ENCODE results near the gene OR10V1. TPM values are rescaled to one million over a fixed set of nuclear protein-coding genes. Genes with fewer than 3 reads are reported as not detected.

Gene OR10V1
- total and polyA plus RNA-seq, 9 of the 15 experiments (the other 6 are each of a cell fraction or from before 2014, with no cell fraction given), result not detected

DNA sequence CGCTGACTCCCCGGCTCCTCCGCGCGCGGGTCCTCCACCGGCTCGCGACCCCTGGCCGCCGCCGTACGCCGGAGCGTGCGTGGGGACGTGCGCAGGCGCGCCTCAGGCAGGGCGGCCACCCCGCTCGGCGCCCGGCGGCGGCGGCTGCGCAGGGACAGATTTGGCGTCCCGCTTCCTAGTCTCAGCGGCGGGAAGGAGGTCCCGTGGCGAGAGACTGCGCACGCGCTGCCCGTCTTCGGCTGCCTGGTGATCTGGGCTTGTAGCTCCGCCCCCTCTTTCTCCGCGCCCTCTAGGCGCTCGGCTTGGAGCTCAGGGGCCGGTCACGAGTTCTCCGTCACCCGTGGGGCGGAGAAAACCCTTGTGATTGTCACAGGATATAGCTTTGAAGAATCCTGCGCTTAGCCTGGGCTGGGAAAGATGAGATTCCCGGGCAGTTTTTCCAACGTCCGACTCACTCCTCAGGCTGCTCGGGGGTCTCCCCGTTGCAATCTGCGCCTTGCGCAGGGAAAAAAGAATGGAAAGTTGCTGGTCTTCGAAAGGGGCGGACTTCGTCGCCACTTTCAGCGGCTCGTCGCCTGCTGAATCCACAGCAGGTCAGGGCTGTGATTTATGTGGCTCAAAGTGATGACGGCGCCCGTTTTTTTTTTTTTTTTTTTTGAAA is 44.6 kb downstream of the OR10V1 start, which contains the start of gene PATL1 (continued):
- no peak for TF ChIP-seq ZKSCAN3 (CRISPR knock-in tag; IDR thresholded peaks at IDR 0.05)
- TF ChIP-seq, protein P1, sequence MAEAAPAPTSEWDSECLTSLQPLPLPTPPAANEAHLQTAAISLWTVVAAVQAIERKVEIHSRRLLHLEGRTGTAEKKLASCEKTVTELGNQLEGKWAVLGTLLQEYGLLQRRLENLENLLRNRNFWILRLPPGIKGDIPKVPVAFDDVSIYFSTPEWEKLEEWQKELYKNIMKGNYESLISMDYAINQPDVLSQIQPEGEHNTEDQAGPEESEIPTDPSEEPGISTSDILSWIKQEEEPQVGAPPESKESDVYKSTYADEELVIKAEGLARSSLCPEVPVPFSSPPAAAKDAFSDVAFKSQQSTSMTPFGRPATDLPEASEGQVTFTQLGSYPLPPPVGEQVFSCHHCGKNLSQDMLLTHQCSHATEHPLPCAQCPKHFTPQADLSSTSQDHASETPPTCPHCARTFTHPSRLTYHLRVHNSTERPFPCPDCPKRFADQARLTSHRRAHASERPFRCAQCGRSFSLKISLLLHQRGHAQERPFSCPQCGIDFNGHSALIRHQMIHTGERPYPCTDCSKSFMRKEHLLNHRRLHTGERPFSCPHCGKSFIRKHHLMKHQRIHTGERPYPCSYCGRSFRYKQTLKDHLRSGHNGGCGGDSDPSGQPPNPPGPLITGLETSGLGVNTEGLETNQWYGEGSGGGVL (CRISPR knock-in tag; IDR thresholded peaks at IDR 0.05), result no peak
- no peak for TF ChIP-seq PPARD (CRISPR knock-in tag; IDR thresholded peaks at IDR 0.05)
- TF ChIP-seq HEY1 (CRISPR knock-in tag; IDR thresholded peaks at IDR 0.05; ENCODE audit: borderline replicate concordance), result no peak
- no peak for TF ChIP-seq ZNF347 (CRISPR knock-in tag; IDR thresholded peaks at IDR 0.05; ENCODE audit: low read depth)
- TF ChIP-seq DPF2 (IDR thresholded peaks at IDR 0.05), result peak; percentile 45
- peak; percentile 62 to 92; a peak in 3 of 4 replicates for TF ChIP-seq RCOR1 (IDR thresholded peaks at IDR 0.05; ENCODE audit: borderline replicate concordance in 1 of 2, low read depth in 2 of 2, low read length in 2 of 2)
- TF ChIP-seq, protein P2, sequence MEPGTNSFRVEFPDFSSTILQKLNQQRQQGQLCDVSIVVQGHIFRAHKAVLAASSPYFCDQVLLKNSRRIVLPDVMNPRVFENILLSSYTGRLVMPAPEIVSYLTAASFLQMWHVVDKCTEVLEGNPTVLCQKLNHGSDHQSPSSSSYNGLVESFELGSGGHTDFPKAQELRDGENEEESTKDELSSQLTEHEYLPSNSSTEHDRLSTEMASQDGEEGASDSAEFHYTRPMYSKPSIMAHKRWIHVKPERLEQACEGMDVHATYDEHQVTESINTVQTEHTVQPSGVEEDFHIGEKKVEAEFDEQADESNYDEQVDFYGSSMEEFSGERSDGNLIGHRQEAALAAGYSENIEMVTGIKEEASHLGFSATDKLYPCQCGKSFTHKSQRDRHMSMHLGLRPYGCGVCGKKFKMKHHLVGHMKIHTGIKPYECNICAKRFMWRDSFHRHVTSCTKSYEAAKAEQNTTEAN (CRISPR knock-in tag; IDR thresholded peaks at IDR 0.05), result no peak
- TF ChIP-seq TAL1 (IDR thresholded peaks at IDR 0.05), result no peak
- no peak for TF ChIP-seq SRSF3 (IDR thresholded peaks at IDR 0.05; ENCODE audit: insufficient read depth, low read length)
- TF ChIP-seq FOXJ2 (tag; IDR thresholded peaks at IDR 0.05), result no peak
- TF ChIP-seq MAZ (CRISPR knock-in tag; conservative IDR thresholded peaks at IDR 0.05 in 1 of 2, IDR thresholded peaks at IDR 0.05 in 1 of 2), result peak in 1 of 2 experiments; percentile 42; a peak in 3 of 4 replicates
- no peak for TF ChIP-seq TCF7L2 (IDR thresholded peaks at IDR 0.05; ENCODE audit: low read depth, low read length)
- peak; percentile 99 for TF ChIP-seq ZNF384 (IDR thresholded peaks at IDR 0.05; ENCODE audit: low read depth, low read length)
- no peak for TF ChIP-seq ZC3H11A (IDR thresholded peaks at IDR 0.05; ENCODE audit: low read depth, low read length)
- no peak for TF ChIP-seq CBFA2T2 (conservative IDR thresholded peaks at IDR 0.05)
- no peak for TF ChIP-seq KLF16 (IDR thresholded peaks at IDR 0.05)
- TF ChIP-seq ZNF717 (CRISPR knock-in tag; IDR thresholded peaks at IDR 0.05), result no peak
- peak; percentile 63 for TF ChIP-seq CCNT2 (IDR thresholded peaks at IDR 0.05; ENCODE audit: borderline replicate concordance, extremely low read depth, insufficient read length, low read depth, low read length)
- TF ChIP-seq SIN3B (IDR thresholded peaks at IDR 0.05; ENCODE audit: low read depth), result no peak; the same call in 1 of the 2 replicates
- no peak for TF ChIP-seq SRSF9 (IDR thresholded peaks at IDR 0.05; ENCODE audit: borderline replicate concordance, low read depth, low read length)
- TF ChIP-seq MXD1 (CRISPR knock-in tag; IDR thresholded peaks at IDR 0.05; ENCODE audit: borderline replicate concordance, poor library complexity, severe bottlenecking), result no peak
- TF ChIP-seq ZFP36 (IDR thresholded peaks at IDR 0.05; ENCODE audit: low read depth, low read length, partially characterized antibody), result no peak
- no peak for TF ChIP-seq ZNF184 (CRISPR knock-in tag; IDR thresholded peaks at IDR 0.05)
- peak; percentile 50 for TF ChIP-seq HMGN3 (IDR thresholded peaks at IDR 0.05; ENCODE audit: borderline replicate concordance, extremely low read depth, insufficient read length, low read depth, low read length)
- TF ChIP-seq ZNF77 (CRISPR knock-in tag; IDR thresholded peaks at IDR 0.05), result no peak
- no peak for TF ChIP-seq ZNF140 (CRISPR knock-in tag; IDR thresholded peaks at IDR 0.05)
